GM18867 (cell line): ENCODE measurements around the gene NFATC2.
"Not testable (repeated sequence)": the region's sequence is repeated elsewhere in the genome, so short reads cannot be mapped to it uniquely, and the experiment has no call there.

Experiments used
- ATAC-seq: cut with Tn5 transposase; IDR thresholded peaks from one replicate; pipeline ENCODE4 v1.9.1; 2021; ENCODE audit warnings: mild to moderate bottlenecking, moderate library complexity; ENCODE audit not compliant: unreplicated experiment

The NFATC2 gene

GRCh38 chr20:51481341-51481914 lies 61.1 kb downstream of the NFATC2 start:
- ATAC-seq: no peak

- ATAC-seq: peak; percentile 76
These were observed 61.8 kb downstream of the NFATC2 start for GRCh38 chr20:51480507-51481270.

- not testable (repeated sequence) for ATAC-seq
These were observed 66.4 kb downstream of the NFATC2 start for GRCh38 chr20:51476106-51476505.

GRCh38 chr20:51473771-51474170 lies 68.7 kb downstream of the NFATC2 start:
- no peak for ATAC-seq

GRCh38 chr20:51473256-51473655 lies 69.3 kb downstream of the NFATC2 start:
- no peak for ATAC-seq

- no peak for ATAC-seq
These were observed 71.6 kb downstream of the NFATC2 start for GRCh38 chr20:51470907-51471411.

GRCh38 chr20:51470499-51470820 lies 72.1 kb downstream of the NFATC2 start:
- ATAC-seq: no peak

- ATAC-seq: no peak
These were observed 72.7 kb downstream of the NFATC2 start for GRCh38 chr20:51469578-51470498.

- no peak for ATAC-seq
These were observed 73.5 kb downstream of the NFATC2 start for GRCh38 chr20:51469046-51469445.

GRCh38 chr20:51468636-51469035 lies 73.9 kb downstream of the NFATC2 start:
- ATAC-seq: no peak

GRCh38 chr20:51467956-51468626 lies 74.4 kb downstream of the NFATC2 start:
- ATAC-seq: no peak

- no peak for ATAC-seq
These were observed 78.5 kb downstream of the NFATC2 start for GRCh38 chr20:51463998-51464397.

GRCh38 chr20:51463560-51463959 lies 79.0 kb downstream of the NFATC2 start:
- ATAC-seq: no peak

GRCh38 chr20:51462566-51463276 lies 79.8 kb downstream of the NFATC2 start:
- no peak for ATAC-seq

GRCh38 chr20:51461846-51462245 lies 80.7 kb downstream of the NFATC2 start:
- not testable (repeated sequence) for ATAC-seq

GRCh38 chr20:51461306-51461705 lies 81.2 kb downstream of the NFATC2 start:
- ATAC-seq: peak; percentile 23

- peak; percentile 95 for ATAC-seq
These were observed 81.8 kb downstream of the NFATC2 start for GRCh38 chr20:51460569-51461265.

GRCh38 chr20:51460163-51460562 lies 82.4 kb downstream of the NFATC2 start:
- ATAC-seq: no peak

GRCh38 chr20:51458751-51459439 lies 83.6 kb downstream of the NFATC2 start:
- ATAC-seq: no peak
